Measurements from ENCODE around the gene TRIM22. TPM values are rescaled to one million over a fixed set of nuclear protein-coding genes. Genes with fewer than 3 reads are reported as not detected.
"Not testable (repeated sequence)": the region's sequence is repeated elsewhere in the genome, so short reads cannot be mapped to it uniquely, and the experiment has no call there.

The TRIM22 gene
- polyA plus RNA-seq, 2 donors = 13.4 to 18.3 TPM

GRCh38 chr11:5700421-5701054, 10.9 kb downstream of the TRIM22 start:
- Histone ChIP-seq H3K9me3 (ENCODE audit: control insufficient read depth in 2 of 2, insufficient read depth in 1 of 2, low read depth in 1 of 2, low read length in 1 of 2) (no peaks in the 10 kb centered on the region), H3K27me3 (ENCODE audit: control insufficient read depth in 1 of 2, insufficient read depth in 2 of 2, low read length in 2 of 2) (no peaks in the 10 kb centered on the region), H3K36me3 (ENCODE audit: control insufficient read depth in 2 of 2, insufficient read depth in 2 of 2, low read length in 1 of 2) (peaks cover 0 to 4% of the 10 kb centered on the region in 2 donors), H3K27ac (ENCODE audit: low read depth in 2 of 2, low read length in 1 of 2) (no peak overlapping the region), H3K4me3 (ENCODE audit: low read depth in 1 of 2, low read length in 2 of 2) (no peak overlapping the region), H3K4me1 (ENCODE audit: control insufficient read depth in 2 of 2, insufficient read depth in 2 of 2, low read length in 1 of 2) (no peaks in the 10 kb centered on the region)
- 89% methylated on average over 10 of the region's 10 CpGs for whole genome bisulfite sequencing, 2 donors

GRCh38 chr11:5701055-5701577, 11.5 kb downstream of the TRIM22 start:
- Histone ChIP-seq H3K9me3 (ENCODE audit: control insufficient read depth in 2 of 2, insufficient read depth in 1 of 2, low read depth in 1 of 2, low read length in 1 of 2) (no peaks in the 10 kb centered on the region), H3K27me3 (ENCODE audit: control insufficient read depth in 1 of 2, insufficient read depth in 2 of 2, low read length in 2 of 2) (no peaks in the 10 kb centered on the region), H3K27ac (ENCODE audit: low read depth in 2 of 2, low read length in 1 of 2) (no peak overlapping the region), H3K36me3 (ENCODE audit: control insufficient read depth in 2 of 2, insufficient read depth in 2 of 2, low read length in 1 of 2) (peaks cover 0 to 4% of the 10 kb centered on the region in 2 donors), H3K4me1 (ENCODE audit: control insufficient read depth in 2 of 2, insufficient read depth in 2 of 2, low read length in 1 of 2) (no peaks in the 10 kb centered on the region), H3K4me3 (ENCODE audit: low read depth in 1 of 2, low read length in 2 of 2) (no peak overlapping the region)
- WGBS, 2 donors = 50 to 67% methylated on average over 3 of the region's 3 CpGs

GRCh38 chr11:5703741-5704536, 14.3 kb downstream of the TRIM22 start:
- no peak overlapping the region for H3K27ac ChIP-seq (ENCODE audit: low read depth in 2 of 2, low read length in 1 of 2)
- no peak overlapping the region for H3K4me3 ChIP-seq (ENCODE audit: low read depth in 1 of 2, low read length in 2 of 2)
- 84 to 88% methylated on average over 2 of the region's 2 CpGs for WGBS, 2 donors
- no peaks in the 10 kb centered on the region for H3K9me3 ChIP-seq (ENCODE audit: control insufficient read depth in 2 of 2, insufficient read depth in 1 of 2, low read depth in 1 of 2, low read length in 1 of 2)
- no peaks in the 10 kb centered on the region for H3K36me3 ChIP-seq (ENCODE audit: control insufficient read depth in 2 of 2, insufficient read depth in 2 of 2, low read length in 1 of 2)
- H3K4me1 ChIP-seq (ENCODE audit: control insufficient read depth in 2 of 2, insufficient read depth in 2 of 2, low read length in 1 of 2) = no peaks in the 10 kb centered on the region
- no peaks in the 10 kb centered on the region for H3K27me3 ChIP-seq (ENCODE audit: control insufficient read depth in 1 of 2, insufficient read depth in 2 of 2, low read length in 2 of 2)

GRCh38 chr11:5705688-5706087, 16.1 kb downstream of the TRIM22 start:
- no peak overlapping the region for H3K4me3 ChIP-seq (ENCODE audit: low read depth in 1 of 2, low read length in 2 of 2)
- H3K4me1 ChIP-seq (ENCODE audit: control insufficient read depth in 2 of 2, insufficient read depth in 2 of 2, low read length in 1 of 2) = no peaks in the 10 kb centered on the region
- peaks cover 4 to 5% of the 10 kb centered on the region in 2 donors for H3K36me3 ChIP-seq (ENCODE audit: control insufficient read depth in 2 of 2, insufficient read depth in 2 of 2, low read length in 1 of 2)
- no peaks in the 10 kb centered on the region for H3K9me3 ChIP-seq (ENCODE audit: control insufficient read depth in 2 of 2, insufficient read depth in 1 of 2, low read depth in 1 of 2, low read length in 1 of 2)
- H3K27me3 ChIP-seq (ENCODE audit: control insufficient read depth in 1 of 2, insufficient read depth in 2 of 2, low read length in 2 of 2) = no peaks in the 10 kb centered on the region
- 88 to 94% methylated on average over 4 of the region's 4 CpGs for WGBS, 2 donors
- H3K27ac ChIP-seq (ENCODE audit: low read depth in 2 of 2, low read length in 1 of 2) = no peak overlapping the region

- Histone ChIP-seq H3K4me3 (ENCODE audit: low read depth in 1 of 2, low read length in 2 of 2) (no peak overlapping the region), H3K27ac (ENCODE audit: low read depth in 2 of 2, low read length in 1 of 2) (no peak overlapping the region), H3K36me3 (ENCODE audit: control insufficient read depth in 2 of 2, insufficient read depth in 2 of 2, low read length in 1 of 2) (peaks cover 4 to 5% of the 10 kb centered on the region in 2 donors), H3K9me3 (ENCODE audit: control insufficient read depth in 2 of 2, insufficient read depth in 1 of 2, low read depth in 1 of 2, low read length in 1 of 2) (no peaks in the 10 kb centered on the region), H3K27me3 (ENCODE audit: control insufficient read depth in 1 of 2, insufficient read depth in 2 of 2, low read length in 2 of 2) (no peaks in the 10 kb centered on the region), H3K4me1 (ENCODE audit: control insufficient read depth in 2 of 2, insufficient read depth in 2 of 2, low read length in 1 of 2) (no peaks in the 10 kb centered on the region)
- WGBS, 2 donors = 62 to 71% methylated on average over 1 of the region's 1 CpG
Observed at GRCh38 chr11:5712507-5712906, 22.9 kb downstream of the TRIM22 start.

GRCh38 chr11:5713695-5714094, 24.1 kb downstream of the TRIM22 start:
- WGBS, 2 donors = 66 to 77% methylated on average over 5 of the region's 5 CpGs
- H3K27me3 ChIP-seq (ENCODE audit: control insufficient read depth in 1 of 2, insufficient read depth in 2 of 2, low read length in 2 of 2) = no peaks in the 10 kb centered on the region
- H3K4me3 ChIP-seq (ENCODE audit: low read depth in 1 of 2, low read length in 2 of 2) = no peak overlapping the region

GRCh38 chr11:5716518-5716917, 26.9 kb downstream of the TRIM22 start:
- H3K36me3 ChIP-seq (ENCODE audit: control insufficient read depth in 2 of 2, insufficient read depth in 2 of 2, low read length in 1 of 2); H3K9me3 ChIP-seq (ENCODE audit: control insufficient read depth in 2 of 2, insufficient read depth in 1 of 2, low read depth in 1 of 2, low read length in 1 of 2); H3K4me1 ChIP-seq (ENCODE audit: control insufficient read depth in 2 of 2, insufficient read depth in 2 of 2, low read length in 1 of 2); H3K4me3 ChIP-seq (ENCODE audit: low read depth in 1 of 2, low read length in 2 of 2); H3K27ac ChIP-seq (ENCODE audit: low read depth in 2 of 2, low read length in 1 of 2); H3K27me3 ChIP-seq (ENCODE audit: control insufficient read depth in 1 of 2, insufficient read depth in 2 of 2, low read length in 2 of 2): not testable (repeated sequence)
- WGBS, 2 donors = 77 to 86% methylated on average over 1 of the region's 1 CpG

More at GRCh38 chr11:5713695-5714094, 24.1 kb downstream of the TRIM22 start:
- Histone ChIP-seq H3K9me3 (ENCODE audit: control insufficient read depth in 2 of 2, insufficient read depth in 1 of 2, low read depth in 1 of 2, low read length in 1 of 2) (no peaks in the 10 kb centered on the region), H3K27ac (ENCODE audit: low read depth in 2 of 2, low read length in 1 of 2) (no peak overlapping the region), H3K36me3 (ENCODE audit: control insufficient read depth in 2 of 2, insufficient read depth in 2 of 2, low read length in 1 of 2) (peaks cover 4 to 5% of the 10 kb centered on the region in 2 donors), H3K4me1 (ENCODE audit: control insufficient read depth in 2 of 2, insufficient read depth in 2 of 2, low read length in 1 of 2) (no peaks in the 10 kb centered on the region)

GRCh38 chr11:5719703-5720495, 30.3 kb downstream of the TRIM22 start:
- Histone ChIP-seq H3K36me3 (ENCODE audit: control insufficient read depth in 2 of 2, insufficient read depth in 2 of 2, low read length in 1 of 2) (no peaks in the 10 kb centered on the region), H3K27me3 (ENCODE audit: control insufficient read depth in 1 of 2, insufficient read depth in 2 of 2, low read length in 2 of 2) (no peaks in the 10 kb centered on the region), H3K4me1 (ENCODE audit: control insufficient read depth in 2 of 2, insufficient read depth in 2 of 2, low read length in 1 of 2) (no peaks in the 10 kb centered on the region), H3K4me3 (ENCODE audit: low read depth in 1 of 2, low read length in 2 of 2) (no peak overlapping the region), H3K27ac (ENCODE audit: low read depth in 2 of 2, low read length in 1 of 2) (no peak overlapping the region), H3K9me3 (ENCODE audit: control insufficient read depth in 2 of 2, insufficient read depth in 1 of 2, low read depth in 1 of 2, low read length in 1 of 2) (peaks cover 0 to 3% of the 10 kb centered on the region in 2 donors)
- WGBS, 2 donors = 92 to 94% methylated on average over 3 of the region's 3 CpGs

- Histone ChIP-seq H3K27me3 (ENCODE audit: control insufficient read depth in 1 of 2, insufficient read depth in 2 of 2, low read length in 2 of 2) (no peaks in the 10 kb centered on the region), H3K27ac (ENCODE audit: low read depth in 2 of 2, low read length in 1 of 2) (no peak overlapping the region), H3K36me3 (ENCODE audit: control insufficient read depth in 2 of 2, insufficient read depth in 2 of 2, low read length in 1 of 2) (no peaks in the 10 kb centered on the region), H3K4me1 (ENCODE audit: control insufficient read depth in 2 of 2, insufficient read depth in 2 of 2, low read length in 1 of 2) (no peaks in the 10 kb centered on the region), H3K9me3 (ENCODE audit: control insufficient read depth in 2 of 2, insufficient read depth in 1 of 2, low read depth in 1 of 2, low read length in 1 of 2) (peaks cover 0 to 3% of the 10 kb centered on the region in 2 donors), H3K4me3 (ENCODE audit: low read depth in 1 of 2, low read length in 2 of 2) (no peak overlapping the region)
- WGBS, 2 donors = 62 to 70% methylated on average over 2 of the region's 2 CpGs
Observed at GRCh38 chr11:5722622-5723021, 33.0 kb downstream of the TRIM22 start.

All from esophagus (tissue), 2 donors.